DMS79 treated with DMSO at 0.1 percent for 48 hours (cell line): ENCODE measurements around the gene GIMAP1.

Source experiments
- DNase-seq: peaks from one replicate; lab custom pipeline; 2025; lab: John Stamatoyannopoulos, UW

The GIMAP1 gene

DNA sequence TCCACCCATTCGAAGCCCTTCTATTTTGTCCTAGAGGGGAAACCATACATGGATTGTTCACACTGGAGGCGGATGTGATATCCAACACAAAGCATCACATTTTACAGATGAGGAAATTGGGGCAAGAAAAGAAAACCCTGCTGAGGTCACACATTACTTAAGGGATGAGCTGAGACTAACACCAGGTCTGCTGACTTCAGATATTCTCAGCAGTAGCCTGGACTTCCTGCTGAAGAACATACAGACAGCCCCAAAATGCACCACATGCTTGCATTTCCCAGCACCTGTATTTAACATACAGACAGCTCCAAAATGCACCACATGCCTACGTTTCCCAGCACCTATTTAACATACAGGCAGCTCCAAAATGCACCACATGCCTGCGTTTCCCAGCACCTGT lies 32.0 kb downstream of the GIMAP1 start:
- DNase-seq: no peak

DNA sequence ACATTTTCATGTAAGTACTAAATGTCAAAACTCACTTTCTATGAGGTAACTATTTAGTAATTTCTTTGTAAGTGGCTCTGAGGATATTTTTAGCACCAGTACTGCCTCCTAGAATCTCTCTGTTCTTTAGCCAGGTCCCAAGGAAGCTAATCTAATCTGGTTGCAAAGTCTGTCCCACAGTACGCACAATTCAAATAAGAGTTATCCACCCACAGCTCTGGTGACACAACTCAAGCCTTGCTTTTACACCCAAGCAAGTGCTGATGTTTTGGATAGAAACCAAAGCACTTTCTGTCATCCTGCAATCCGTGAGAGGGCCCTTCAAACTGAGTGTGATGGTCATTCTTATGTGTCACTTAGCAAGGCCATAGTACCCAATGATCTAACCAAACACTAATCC lies 35.3 kb downstream of the GIMAP1 start:
- no peak for DNase-seq

GRCh38 chr7:150753239-150753638 lies 36.8 kb downstream of the GIMAP1 start:
- DNase-seq: no peak

GRCh38 chr7:150753826-150754603 lies 37.6 kb downstream of the GIMAP1 start:
- no peak for DNase-seq

- DNase-seq: no peak
These were observed 38.5 kb downstream of the GIMAP1 start for GRCh38 chr7:150754951-150755350.

- no peak for DNase-seq
These were observed 39.2 kb downstream of the GIMAP1 start for GRCh38 chr7:150755473-150756099.

DNA sequence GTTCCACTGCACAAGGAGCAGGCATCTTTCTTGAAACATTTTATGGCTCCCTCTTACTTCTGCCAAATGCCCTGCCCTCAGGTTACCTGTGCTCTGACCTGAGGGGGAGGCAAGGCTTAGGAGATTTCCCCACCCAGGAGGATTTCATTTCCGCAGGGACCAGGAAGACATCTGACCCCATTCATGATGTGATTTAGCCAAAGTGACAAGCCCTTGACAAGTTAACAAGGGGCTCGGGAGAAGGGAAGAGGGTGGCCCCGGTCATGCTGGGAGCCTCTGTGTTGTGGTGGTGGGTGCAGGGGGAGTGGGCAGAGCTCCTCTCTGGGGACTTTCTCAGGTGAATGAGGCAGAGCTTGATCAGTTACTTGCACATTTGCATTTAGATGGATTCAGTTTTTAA lies 39.8 kb downstream of the GIMAP1 start:
- DNase-seq: no peak

- DNase-seq: no peak
These were observed 40.4 kb downstream of the GIMAP1 start for GRCh38 chr7:150756858-150757257.

- DNase-seq: no peak
These were observed 43.1 kb downstream of the GIMAP1 start for GRCh38 chr7:150759479-150759878.

- no peak for DNase-seq
These were observed 49.9 kb downstream of the GIMAP1 start for GRCh38 chr7:150766334-150766709.

DNA sequence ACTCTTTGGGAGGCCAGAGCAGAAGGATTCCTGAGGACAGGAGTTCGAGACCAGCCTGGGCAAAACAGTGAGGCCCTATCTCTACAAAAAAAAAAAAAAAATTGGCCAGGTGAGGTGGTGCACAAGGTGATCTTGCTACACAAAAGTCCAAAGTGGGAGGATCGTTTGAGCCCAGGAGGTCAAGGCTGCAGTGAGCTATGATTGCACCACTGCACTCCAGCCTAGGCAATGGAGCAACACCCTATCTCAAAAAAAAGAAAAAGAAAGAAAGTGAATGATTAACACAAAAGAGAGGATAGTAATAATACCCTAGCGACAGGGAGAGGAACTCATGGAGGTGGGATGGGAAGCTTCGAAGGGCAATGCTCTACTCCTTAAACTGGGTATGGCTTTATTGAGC lies 53.4 kb downstream of the GIMAP1 start:
- no peak for DNase-seq
